DOHH2 (cell line): ENCODE results near the gene RBBP8NL.

Experiments used
- EZH2phosphoT487 ChIP-seq: fragments of 200-600 bp; sonication (generic); IDR thresholded peaks from 2 replicates; pipeline ENCODE4 v1.6.1; 2017; ENCODE audit warnings: borderline replicate concordance, mild to moderate bottlenecking, antibody characterized with exemption, low read length, moderate library complexity, mixed read lengths
- TF ChIP-seq, protein P1 (sequence below): fragments of 200-600 bp; sonication (generic); IDR thresholded peaks from one replicate; pipeline ENCODE4 v1.5.1; 2014; ENCODE audit warnings: antibody characterized with exemption, mild to moderate bottlenecking, low read depth, low read length; ENCODE audit not compliant: poor library complexity, severe bottlenecking

DNA sequence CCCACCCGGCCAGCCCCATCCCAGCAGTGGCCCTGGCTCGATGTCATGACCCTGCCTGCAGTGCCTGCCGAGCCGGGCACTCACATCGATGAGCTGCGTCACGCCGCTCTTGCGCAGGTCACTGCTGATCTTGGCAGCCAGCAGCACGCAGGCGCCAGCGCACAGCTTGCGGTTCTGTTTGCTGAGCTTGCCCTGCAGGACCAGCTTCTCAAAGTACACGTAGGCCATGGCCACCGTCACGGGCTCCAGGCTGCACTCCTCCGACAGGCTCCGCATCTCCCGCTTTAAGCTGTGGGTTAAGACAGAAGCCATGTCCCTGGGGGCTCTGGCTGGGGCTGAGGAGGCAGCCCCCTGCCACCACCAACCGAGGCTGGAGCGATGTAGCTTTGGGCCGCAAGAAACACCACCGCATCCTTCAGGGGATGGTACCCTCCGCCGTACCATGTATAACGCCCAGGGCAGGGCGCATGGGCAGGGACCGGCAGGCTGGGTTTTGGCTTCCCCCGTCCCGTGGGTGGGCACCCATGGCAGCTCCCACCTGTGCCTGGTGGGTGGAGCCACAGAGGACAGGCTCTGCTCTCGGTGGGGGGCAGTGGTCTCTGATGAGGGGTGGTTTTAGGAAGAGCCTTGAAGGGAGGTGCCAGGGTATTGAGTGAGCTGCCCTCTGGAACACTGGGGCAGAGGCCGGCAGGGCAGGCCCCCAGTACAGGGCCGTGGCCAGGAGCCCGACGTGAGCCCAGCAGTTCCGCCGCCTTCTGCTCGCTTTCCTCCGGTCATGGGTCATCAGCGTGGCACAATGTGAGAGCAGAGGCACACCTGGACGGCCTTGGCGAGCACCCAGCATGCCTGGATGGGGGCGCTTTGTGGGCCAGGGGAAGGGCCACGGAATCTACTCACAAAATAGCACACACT lies 35.9 kb downstream of the RBBP8NL start:
- TF ChIP-seq, protein P1, sequence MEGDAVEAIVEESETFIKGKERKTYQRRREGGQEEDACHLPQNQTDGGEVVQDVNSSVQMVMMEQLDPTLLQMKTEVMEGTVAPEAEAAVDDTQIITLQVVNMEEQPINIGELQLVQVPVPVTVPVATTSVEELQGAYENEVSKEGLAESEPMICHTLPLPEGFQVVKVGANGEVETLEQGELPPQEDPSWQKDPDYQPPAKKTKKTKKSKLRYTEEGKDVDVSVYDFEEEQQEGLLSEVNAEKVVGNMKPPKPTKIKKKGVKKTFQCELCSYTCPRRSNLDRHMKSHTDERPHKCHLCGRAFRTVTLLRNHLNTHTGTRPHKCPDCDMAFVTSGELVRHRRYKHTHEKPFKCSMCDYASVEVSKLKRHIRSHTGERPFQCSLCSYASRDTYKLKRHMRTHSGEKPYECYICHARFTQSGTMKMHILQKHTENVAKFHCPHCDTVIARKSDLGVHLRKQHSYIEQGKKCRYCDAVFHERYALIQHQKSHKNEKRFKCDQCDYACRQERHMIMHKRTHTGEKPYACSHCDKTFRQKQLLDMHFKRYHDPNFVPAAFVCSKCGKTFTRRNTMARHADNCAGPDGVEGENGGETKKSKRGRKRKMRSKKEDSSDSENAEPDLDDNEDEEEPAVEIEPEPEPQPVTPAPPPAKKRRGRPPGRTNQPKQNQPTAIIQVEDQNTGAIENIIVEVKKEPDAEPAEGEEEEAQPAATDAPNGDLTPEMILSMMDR, result no peak
- no peak for TF ChIP-seq EZH2phosphoT487
